Measurements from ENCODE around the gene PNKD. TPM values are rescaled to one million over a fixed set of nuclear protein-coding genes. Genes with fewer than 3 reads are reported as not detected.

Gene PNKD
- total RNA-seq, 4 donors from 2014 or later: 33.4 to 66.4 (median 49.4) TPM

DNA sequence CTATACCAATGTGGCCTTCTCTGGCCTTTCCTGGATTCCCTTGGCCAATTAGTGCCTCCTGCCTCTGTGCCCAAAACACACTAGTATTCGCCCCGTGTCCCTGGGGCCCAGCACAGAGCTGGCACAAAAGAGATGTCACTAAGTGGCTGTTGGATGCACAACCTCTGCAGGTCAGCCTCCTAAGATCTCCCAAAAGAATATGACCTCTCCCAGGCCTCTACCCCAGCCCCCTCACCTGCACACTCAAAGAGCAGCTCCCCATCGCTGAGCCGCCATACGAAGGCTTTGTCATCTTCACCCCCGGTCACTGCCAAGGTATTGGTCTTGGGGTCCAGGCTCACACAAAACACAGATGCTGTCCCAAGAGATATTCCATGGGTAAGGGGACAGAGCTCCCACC, 3.1 kb upstream of the PNKD start:
- DNase-seq (ENCODE audit: low spot score in 2 of 2): no peak
- WGBS: 98% methylated on average over 6 of the region's 6 CpGs
- Histone ChIP-seq H3K36me3 (peaks cover 51% of the 10 kb centered on the region), H3K4me1 (peaks cover 38% of the 10 kb centered on the region), H3K4me3 (no peak overlapping the region), H3K27ac (no peak overlapping the region), H3K9me3 (no peaks in the 10 kb centered on the region), H3K27me3 (no peaks in the 10 kb centered on the region)
- TF ChIP-seq POLR2A (IDR thresholded peaks at IDR 0.05): no peak
- no peak for TF ChIP-seq EP300 (IDR thresholded peaks at IDR 0.05)
- TF ChIP-seq, protein P1, sequence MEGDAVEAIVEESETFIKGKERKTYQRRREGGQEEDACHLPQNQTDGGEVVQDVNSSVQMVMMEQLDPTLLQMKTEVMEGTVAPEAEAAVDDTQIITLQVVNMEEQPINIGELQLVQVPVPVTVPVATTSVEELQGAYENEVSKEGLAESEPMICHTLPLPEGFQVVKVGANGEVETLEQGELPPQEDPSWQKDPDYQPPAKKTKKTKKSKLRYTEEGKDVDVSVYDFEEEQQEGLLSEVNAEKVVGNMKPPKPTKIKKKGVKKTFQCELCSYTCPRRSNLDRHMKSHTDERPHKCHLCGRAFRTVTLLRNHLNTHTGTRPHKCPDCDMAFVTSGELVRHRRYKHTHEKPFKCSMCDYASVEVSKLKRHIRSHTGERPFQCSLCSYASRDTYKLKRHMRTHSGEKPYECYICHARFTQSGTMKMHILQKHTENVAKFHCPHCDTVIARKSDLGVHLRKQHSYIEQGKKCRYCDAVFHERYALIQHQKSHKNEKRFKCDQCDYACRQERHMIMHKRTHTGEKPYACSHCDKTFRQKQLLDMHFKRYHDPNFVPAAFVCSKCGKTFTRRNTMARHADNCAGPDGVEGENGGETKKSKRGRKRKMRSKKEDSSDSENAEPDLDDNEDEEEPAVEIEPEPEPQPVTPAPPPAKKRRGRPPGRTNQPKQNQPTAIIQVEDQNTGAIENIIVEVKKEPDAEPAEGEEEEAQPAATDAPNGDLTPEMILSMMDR (IDR thresholded peaks at IDR 0.05): no peak
- no peak for TF ChIP-seq POLR2AphosphoS5 (IDR thresholded peaks at IDR 0.05)

DNA sequence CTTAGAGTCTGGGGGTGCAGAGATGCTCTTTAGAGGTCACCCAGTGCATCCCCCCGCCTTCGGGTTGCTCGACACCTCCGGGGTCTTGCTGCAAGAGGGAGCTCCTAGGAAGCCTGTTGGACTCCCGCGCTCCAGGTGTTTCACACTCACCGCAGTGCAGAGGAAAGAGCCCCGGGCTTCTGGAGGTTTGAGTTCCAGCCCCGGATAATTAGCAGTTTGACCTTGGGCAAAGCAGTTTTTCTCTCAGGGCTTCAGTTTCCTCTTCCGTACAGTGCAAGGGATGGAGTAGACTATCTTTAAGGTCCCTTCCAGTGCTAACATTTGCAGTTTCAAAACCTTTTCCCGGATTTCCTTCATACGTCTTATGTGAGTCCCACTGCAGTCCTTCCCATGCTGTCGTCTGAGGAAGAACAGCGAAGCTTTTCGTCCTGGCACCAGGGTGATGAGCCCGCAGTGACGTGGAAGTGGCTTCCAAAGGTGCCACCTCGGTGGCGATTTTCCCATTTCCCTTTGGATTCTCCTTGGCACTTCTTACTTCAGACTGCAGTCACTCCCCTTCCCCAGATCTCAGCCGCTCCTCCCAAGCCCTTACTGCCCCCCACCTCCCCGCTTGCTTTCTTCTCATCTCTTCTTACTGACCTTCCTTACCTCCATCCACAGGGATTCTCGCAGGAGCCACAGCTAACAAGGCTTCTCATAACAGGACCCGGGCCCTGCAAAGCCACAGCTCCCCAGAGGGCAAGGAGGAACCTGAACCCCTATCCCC, 585 bp downstream of the PNKD start:
- 3% methylated on average over 18 of the region's 23 CpGs for WGBS
- Histone ChIP-seq H3K27me3 (no peaks in the 10 kb centered on the region), H3K27ac (peak overlapping the region; percentile 79), H3K36me3 (peaks cover 43% of the 10 kb centered on the region), H3K9me3 (no peaks in the 10 kb centered on the region), H3K4me1 (peaks cover 56% of the 10 kb centered on the region), H3K4me3 (peak overlapping the region; percentile 79)
- DNase-seq (ENCODE audit: low spot score in 2 of 2): no peak
- TF ChIP-seq, protein P1 (IDR thresholded peaks at IDR 0.05): no peak
- TF ChIP-seq EP300 (IDR thresholded peaks at IDR 0.05) (no peak), POLR2A (IDR thresholded peaks at IDR 0.05) (no peak), POLR2AphosphoS5 (IDR thresholded peaks at IDR 0.05) (no peak)

DNA sequence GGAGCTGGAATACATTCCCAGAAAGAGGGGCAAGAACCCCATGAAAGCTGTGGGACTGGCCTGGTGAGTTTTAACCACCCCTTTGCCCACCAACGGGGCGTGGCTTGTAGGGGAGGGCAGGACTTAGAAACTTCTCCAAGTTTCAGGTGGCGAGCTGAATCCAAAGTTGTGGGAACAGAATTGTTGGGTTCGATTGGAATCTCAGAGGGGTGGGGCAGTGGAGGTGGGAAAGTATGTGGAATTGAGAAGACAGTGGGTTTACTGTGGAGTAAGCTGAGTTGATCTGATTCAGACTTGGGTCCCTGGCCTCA, 1.1 kb downstream of the PNKD start:
- peaks cover 56% of the 10 kb centered on the region for H3K4me1 ChIP-seq
- peak overlapping the region; percentile 79 for H3K27ac ChIP-seq
- no peaks in the 10 kb centered on the region for H3K27me3 ChIP-seq
- DNase-seq (ENCODE audit: low spot score in 2 of 2): no peak
- peaks cover 43% of the 10 kb centered on the region for H3K36me3 ChIP-seq
- TF ChIP-seq EP300 (IDR thresholded peaks at IDR 0.05) (no peak), POLR2AphosphoS5 (IDR thresholded peaks at IDR 0.05) (no peak), POLR2A (IDR thresholded peaks at IDR 0.05) (no peak)
- TF ChIP-seq, protein P1 (IDR thresholded peaks at IDR 0.05): no peak
- 29% methylated on average over 4 of the region's 4 CpGs for WGBS
- H3K9me3 ChIP-seq: no peaks in the 10 kb centered on the region
- H3K4me3 ChIP-seq: peak overlapping the region; percentile 79

DNA sequence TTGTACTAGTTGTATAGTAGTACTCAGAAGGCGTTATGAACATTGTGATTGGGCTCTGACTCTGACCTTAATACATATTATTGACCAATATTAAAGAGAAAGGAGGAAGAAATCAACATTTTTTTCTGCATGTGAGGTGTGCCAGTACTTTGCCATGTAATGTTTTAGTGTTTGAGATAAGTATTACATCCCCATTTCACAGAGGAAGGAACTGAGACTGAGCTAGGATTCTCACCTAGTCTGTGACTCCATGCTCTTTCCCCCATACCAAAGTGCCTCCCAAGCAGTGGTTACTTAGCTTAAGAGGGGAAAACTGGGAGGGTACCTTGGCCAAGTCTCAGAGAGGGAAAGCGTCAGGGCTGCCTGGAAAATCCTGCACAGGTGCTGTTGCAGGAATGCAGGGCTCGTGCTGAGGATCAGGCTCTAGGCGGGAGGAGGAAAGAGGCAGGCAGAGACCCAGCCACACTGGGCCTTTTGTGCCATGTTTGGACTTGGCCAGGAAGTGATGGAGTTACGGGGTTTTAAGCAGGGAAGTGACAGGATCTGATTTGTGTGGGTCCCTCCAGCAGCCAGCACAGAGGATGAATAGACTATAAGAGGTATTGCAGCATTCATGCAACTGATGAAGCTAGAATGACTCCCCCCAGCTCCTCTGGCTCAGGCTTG, 1.7 kb downstream of the PNKD start:
- H3K27ac ChIP-seq: peak overlapping the region; percentile 79
- peaks cover 56% of the 10 kb centered on the region for H3K4me1 ChIP-seq

More for the DNA sequence above, 1.7 kb downstream of the PNKD start:
- DNase-seq (ENCODE audit: low spot score in 2 of 2): no peak
- TF ChIP-seq, protein P1 (IDR thresholded peaks at IDR 0.05): no peak
- TF ChIP-seq EP300 (IDR thresholded peaks at IDR 0.05) (no peak), POLR2A (IDR thresholded peaks at IDR 0.05) (no peak), POLR2AphosphoS5 (IDR thresholded peaks at IDR 0.05) (no peak)
- no peaks in the 10 kb centered on the region for H3K9me3 ChIP-seq
- WGBS: 15% methylated on average over 5 of the region's 5 CpGs
- H3K4me3 ChIP-seq: peak overlapping the region; percentile 79
- no peaks in the 10 kb centered on the region for H3K27me3 ChIP-seq
- H3K36me3 ChIP-seq: peaks cover 43% of the 10 kb centered on the region

Measured in suprapubic skin (tissue), 4 donors.